OCI-LY3 (cell line): ENCODE data around the gene THAP11.

ENCODE experiments used
- EZH2phosphoT487 ChIP-seq: fragments of 200-600 bp; shearing (Covaris generic); IDR thresholded peaks from 2 replicates; pipeline ENCODE4 v1.6.1; 2018; ENCODE audit warnings: antibody characterized with exemption, mixed run types, low read depth
- TF ChIP-seq, protein P1 (sequence below): fragments of 200-600, 300-600 bp; sonication (generic); IDR thresholded peaks from 2 replicates; pipeline ENCODE4 v1.5.1; 2014; ENCODE audit warnings: antibody characterized with exemption, low read length, low read depth

DNA sequence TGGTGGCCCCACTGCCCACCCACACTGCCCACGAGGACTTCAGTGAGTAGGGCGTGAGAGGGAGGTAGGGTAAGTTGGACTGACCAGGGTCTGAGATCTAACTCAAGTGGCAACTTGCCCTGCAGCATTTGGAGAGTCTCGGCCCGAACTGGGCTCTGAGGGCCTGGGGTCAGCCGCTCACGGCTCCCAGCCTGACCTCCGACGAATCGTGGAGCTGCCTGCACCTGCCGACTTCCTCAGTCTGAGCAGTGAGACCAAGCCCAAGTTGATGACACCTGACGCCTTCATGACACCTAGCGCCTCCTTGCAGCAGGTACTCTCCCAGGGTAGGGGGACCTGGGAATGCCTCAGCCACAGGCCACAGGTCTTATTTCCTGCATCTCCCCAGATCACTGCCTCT, 37.3 kb downstream of the THAP11 start:
- TF ChIP-seq, protein P1, sequence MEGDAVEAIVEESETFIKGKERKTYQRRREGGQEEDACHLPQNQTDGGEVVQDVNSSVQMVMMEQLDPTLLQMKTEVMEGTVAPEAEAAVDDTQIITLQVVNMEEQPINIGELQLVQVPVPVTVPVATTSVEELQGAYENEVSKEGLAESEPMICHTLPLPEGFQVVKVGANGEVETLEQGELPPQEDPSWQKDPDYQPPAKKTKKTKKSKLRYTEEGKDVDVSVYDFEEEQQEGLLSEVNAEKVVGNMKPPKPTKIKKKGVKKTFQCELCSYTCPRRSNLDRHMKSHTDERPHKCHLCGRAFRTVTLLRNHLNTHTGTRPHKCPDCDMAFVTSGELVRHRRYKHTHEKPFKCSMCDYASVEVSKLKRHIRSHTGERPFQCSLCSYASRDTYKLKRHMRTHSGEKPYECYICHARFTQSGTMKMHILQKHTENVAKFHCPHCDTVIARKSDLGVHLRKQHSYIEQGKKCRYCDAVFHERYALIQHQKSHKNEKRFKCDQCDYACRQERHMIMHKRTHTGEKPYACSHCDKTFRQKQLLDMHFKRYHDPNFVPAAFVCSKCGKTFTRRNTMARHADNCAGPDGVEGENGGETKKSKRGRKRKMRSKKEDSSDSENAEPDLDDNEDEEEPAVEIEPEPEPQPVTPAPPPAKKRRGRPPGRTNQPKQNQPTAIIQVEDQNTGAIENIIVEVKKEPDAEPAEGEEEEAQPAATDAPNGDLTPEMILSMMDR = no peak
- TF ChIP-seq EZH2phosphoT487 = no peak
